Mononuclear cell (primary cell): ENCODE results near the gene SEC14L5. TPM values are rescaled to one million over a fixed set of nuclear protein-coding genes. Genes with fewer than 3 reads are reported as not detected.
A peak's percentile ranks its signal among the peaks of the same experiment; 100 is the strongest.
"Not testable (repeated sequence)": the region's sequence is repeated elsewhere in the genome, so short reads cannot be mapped to it uniquely, and the experiment has no call there.

Experiments used
- H3K27me3 ChIP-seq: 2 replicates; pipeline ENCODE4 v1.6.0; 2011; ENCODE audit warnings: low read length, control low read depth; ENCODE audit not compliant: insufficient read depth
- H3K4me1 ChIP-seq: 2 replicates; pipeline ENCODE4 v1.5.1; 2011; ENCODE audit warnings: mild to moderate bottlenecking, low read length, control low read depth; ENCODE audit not compliant: insufficient read depth
- H3K4me3 ChIP-seq: 2 replicates; pipeline ENCODE4 v1.5.1; 2011; ENCODE audit warnings: mild to moderate bottlenecking, low read length, moderate library complexity
- H3K9me3 ChIP-seq: 2 replicates; pipeline ENCODE4 v1.5.1; 2011; ENCODE audit warnings: low read depth, mild to moderate bottlenecking, control low read depth, low read length
- total RNA-seq: library from RNA; depleted of rRNA; stranded (reverse); fragments of >200 nt; gene quantifications from one replicate; pipeline ENCODE4 v1.2.3, GENCODE V29; 2012

Gene SEC14L5
- total RNA-seq, 1 donor = 1.6 TPM

GRCh38 chr16:4937782-4938682 is 20.1 kb upstream of the SEC14L5 start:
- Histone ChIP-seq H3K4me1 (peaks cover 5% of the 10 kb centered on the region), H3K27me3 (peaks cover 22% of the 10 kb centered on the region), H3K4me3 (no peak overlapping the region), H3K9me3 (no peaks in the 10 kb centered on the region)

- Histone ChIP-seq H3K9me3 (no peaks in the 10 kb centered on the region), H3K4me3 (no peak overlapping the region), H3K4me1 (peaks cover 5% of the 10 kb centered on the region), H3K27me3 (peaks cover 22% of the 10 kb centered on the region)
Observed at GRCh38 chr16:4938683-4939030, 19.5 kb upstream of the SEC14L5 start.

GRCh38 chr16:4940719-4941118 is 17.4 kb upstream of the SEC14L5 start:
- H3K4me3 ChIP-seq = no peak overlapping the region
- no peaks in the 10 kb centered on the region for H3K9me3 ChIP-seq
- peaks cover 14% of the 10 kb centered on the region for H3K27me3 ChIP-seq

GRCh38 chr16:4942481-4942880 is 15.6 kb upstream of the SEC14L5 start:
- Histone ChIP-seq H3K4me3 (no peak overlapping the region), H3K4me1 (peaks cover 5% of the 10 kb centered on the region), H3K27me3 (peaks cover 10% of the 10 kb centered on the region)

More at GRCh38 chr16:4940719-4941118, 17.4 kb upstream of the SEC14L5 start:
- peaks cover 5% of the 10 kb centered on the region for H3K4me1 ChIP-seq

GRCh38 chr16:4944333-4945281 is 13.5 kb upstream of the SEC14L5 start:
- peaks cover 14% of the 10 kb centered on the region for H3K4me1 ChIP-seq
- no peaks in the 10 kb centered on the region for H3K9me3 ChIP-seq
- no peak overlapping the region for H3K4me3 ChIP-seq
- H3K27me3 ChIP-seq = no peaks in the 10 kb centered on the region

More at GRCh38 chr16:4942481-4942880, 15.6 kb upstream of the SEC14L5 start:
- no peaks in the 10 kb centered on the region for H3K9me3 ChIP-seq

GRCh38 chr16:4945560-4946502 is 12.3 kb upstream of the SEC14L5 start:
- Histone ChIP-seq H3K4me1 (peaks cover 14% of the 10 kb centered on the region), H3K27me3 (no peaks in the 10 kb centered on the region), H3K9me3 (no peaks in the 10 kb centered on the region), H3K4me3 (no peak overlapping the region)

GRCh38 chr16:4946917-4947316 is 11.2 kb upstream of the SEC14L5 start:
- Histone ChIP-seq H3K27me3 (no peaks in the 10 kb centered on the region), H3K4me3 (no peak overlapping the region)

GRCh38 chr16:4947722-4948503 is 10.2 kb upstream of the SEC14L5 start:
- Histone ChIP-seq H3K27me3 (no peaks in the 10 kb centered on the region), H3K9me3 (no peaks in the 10 kb centered on the region), H3K4me3 (no peak overlapping the region), H3K4me1 (peaks cover 14% of the 10 kb centered on the region)

More at GRCh38 chr16:4946917-4947316, 11.2 kb upstream of the SEC14L5 start:
- no peaks in the 10 kb centered on the region for H3K9me3 ChIP-seq
- peaks cover 14% of the 10 kb centered on the region for H3K4me1 ChIP-seq

GRCh38 chr16:4948903-4949766 is 9.0 kb upstream of the SEC14L5 start:
- H3K9me3 ChIP-seq = no peaks in the 10 kb centered on the region
- peaks cover 14% of the 10 kb centered on the region for H3K4me1 ChIP-seq
- H3K27me3 ChIP-seq = no peaks in the 10 kb centered on the region
- H3K4me3 ChIP-seq = no peak overlapping the region

GRCh38 chr16:4949986-4950385 is 8.1 kb upstream of the SEC14L5 start:
- Histone ChIP-seq H3K9me3 (no peaks in the 10 kb centered on the region), H3K4me3 (no peak overlapping the region), H3K27me3 (no peaks in the 10 kb centered on the region)

GRCh38 chr16:4951583-4951982 is 6.5 kb upstream of the SEC14L5 start:
- not testable (repeated sequence) for H3K4me3 ChIP-seq, H3K9me3 ChIP-seq, H3K27me3 ChIP-seq
- H3K4me1 ChIP-seq = peaks cover 14% of the 10 kb centered on the region

More at GRCh38 chr16:4949986-4950385, 8.1 kb upstream of the SEC14L5 start:
- peaks cover 14% of the 10 kb centered on the region for H3K4me1 ChIP-seq

GRCh38 chr16:4954714-4955113 is 3.4 kb upstream of the SEC14L5 start:
- H3K9me3 ChIP-seq = no peaks in the 10 kb centered on the region
- H3K27me3 ChIP-seq = no peaks in the 10 kb centered on the region
- no peak overlapping the region for H3K4me3 ChIP-seq
- H3K4me1 ChIP-seq = peaks cover 14% of the 10 kb centered on the region

- H3K4me1 ChIP-seq = peaks cover 14% of the 10 kb centered on the region
- H3K27me3 ChIP-seq = no peaks in the 10 kb centered on the region
- H3K4me3 ChIP-seq = peak overlapping the region; percentile 30
- H3K9me3 ChIP-seq = no peaks in the 10 kb centered on the region
Observed at GRCh38 chr16:4957420-4957719, 760 bp upstream of the SEC14L5 start.
